ENCODE results near the gene LNP1.

- TF ChIP-seq POLR2A (IDR thresholded peaks at IDR 0.05; ENCODE audit: low read length) (no peak), GATA1 (IDR thresholded peaks at IDR 0.05; ENCODE audit: low read depth, low read length) (no peak)
Observed at GRCh38 chr3:100354850-100355249, 46.5 kb upstream of the LNP1 start.

Data from erythroblast (primary cell).